IPS DF 4.7 (cell line): ENCODE results near the gene C6orf15.
"Not testable (repeated sequence)": the region's sequence is repeated elsewhere in the genome, so short reads cannot be mapped to it uniquely, and the experiment has no call there.

ENCODE experiments used
- DNase-seq: peaks from one replicate; pipeline ENCODE4 v3.0.0-alpha.2; 2013; ENCODE audit warnings: low spot score; ENCODE audit errors: extremely low read depth

Gene C6orf15

GRCh38 chr6:31070711-31071197 lies 41.6 kb downstream of the C6orf15 start:
- DNase-seq: no peak

- no peak for DNase-seq
Observed at GRCh38 chr6:31068669-31069340, 43.6 kb downstream of the C6orf15 start.

GRCh38 chr6:31067891-31068668 lies 44.3 kb downstream of the C6orf15 start:
- DNase-seq: not testable (repeated sequence)

- not testable (repeated sequence) for DNase-seq
Observed at GRCh38 chr6:31067028-31067427, 45.3 kb downstream of the C6orf15 start.

- DNase-seq: no peak
Observed at GRCh38 chr6:31065556-31065955, 46.8 kb downstream of the C6orf15 start.

GRCh38 chr6:31063906-31064435 lies 48.4 kb downstream of the C6orf15 start:
- no peak for DNase-seq
